IMR-90 (cell line): ENCODE measurements around the gene C6orf89.

Source experiments
- CEBPB ChIP-seq: IDR thresholded peaks from 2 replicates; pipeline ENCODE4 v1.6.1; 2012; ENCODE audit warnings: low read depth, low read length, improper control_type of control experiment
- CHD1 ChIP-seq: IDR thresholded peaks from 2 replicates; pipeline ENCODE4 v1.6.1; 2012; ENCODE audit warnings: low read depth, low read length, improper control_type of control experiment
- CTCF ChIP-seq: conservative IDR thresholded peaks from 2 replicates; pipeline ENCODE4 v1.5.1; 2012; ENCODE audit warnings: mild to moderate bottlenecking, low read depth, low read length, improper control_type of control experiment
- ELK1 ChIP-seq: fragments of 150-350 bp; IDR thresholded peaks from 2 replicates; pipeline ENCODE4 v1.6.1; 2016; ENCODE audit warnings: low read depth, mild to moderate bottlenecking, low read length, moderate library complexity, borderline replicate concordance
- FOS ChIP-seq: fragments of 150-350 bp; IDR thresholded peaks from 2 replicates; pipeline ENCODE4 v1.6.1; 2016; ENCODE audit warnings: low read depth, low read length
- MAFK ChIP-seq: IDR thresholded peaks from 2 replicates; pipeline ENCODE4 v1.6.1; 2012; ENCODE audit warnings: low read depth, low read length, improper control_type of control experiment
- MAZ ChIP-seq: IDR thresholded peaks from 2 replicates; pipeline ENCODE4 v1.6.1; 2012; ENCODE audit warnings: low read depth, mild to moderate bottlenecking, low read length, improper control_type of control experiment, moderate library complexity, borderline replicate concordance
- NFE2L2 ChIP-seq: fragments of 150-350 bp; IDR thresholded peaks from 2 replicates; pipeline ENCODE4 v1.6.1; 2016; ENCODE audit warnings: low read depth, mild to moderate bottlenecking, low read length
- POLR2A ChIP-seq: IDR thresholded peaks from 2 replicates; pipeline ENCODE4 v1.6.1; 2012; ENCODE audit warnings: mild to moderate bottlenecking, low read depth, low read length
- RAD21 ChIP-seq: IDR thresholded peaks from 2 replicates; pipeline ENCODE4 v1.6.1; 2012; ENCODE audit warnings: low read length, improper control_type of control experiment
- RCOR1 ChIP-seq: IDR thresholded peaks from 2 replicates; pipeline ENCODE4 v1.6.1; 2012; ENCODE audit warnings: mild to moderate bottlenecking, low read length, improper control_type of control experiment; ENCODE audit not compliant: insufficient replicate concordance
- RFX5 ChIP-seq: IDR thresholded peaks from 2 replicates; pipeline ENCODE4 v1.8.0; 2012; ENCODE audit warnings: low read depth, mild to moderate bottlenecking, low read length, moderate library complexity

GRCh38 chr6:36975231-36976006, 89.7 kb downstream of the C6orf89 start:
- no peak for TF ChIP-seq CTCF
- TF ChIP-seq RCOR1 = no peak
- no peak for TF ChIP-seq POLR2A
- TF ChIP-seq CEBPB = no peak
- no peak for TF ChIP-seq RAD21
- TF ChIP-seq ELK1 = no peak
- TF ChIP-seq MAFK = no peak
- TF ChIP-seq RFX5 = no peak
- TF ChIP-seq MAZ = no peak
- TF ChIP-seq FOS = no peak
- no peak for TF ChIP-seq CHD1
- no peak for TF ChIP-seq NFE2L2
